Non-pigmented ciliary epithelial cell (primary cell): ENCODE measurements around the gene RNF40.

Experiments used
- DNase-seq: peaks from one replicate; pipeline ENCODE4 v3.0.0-alpha.2; 2010; ENCODE audit warnings: low read depth

The RNF40 gene

DNA sequence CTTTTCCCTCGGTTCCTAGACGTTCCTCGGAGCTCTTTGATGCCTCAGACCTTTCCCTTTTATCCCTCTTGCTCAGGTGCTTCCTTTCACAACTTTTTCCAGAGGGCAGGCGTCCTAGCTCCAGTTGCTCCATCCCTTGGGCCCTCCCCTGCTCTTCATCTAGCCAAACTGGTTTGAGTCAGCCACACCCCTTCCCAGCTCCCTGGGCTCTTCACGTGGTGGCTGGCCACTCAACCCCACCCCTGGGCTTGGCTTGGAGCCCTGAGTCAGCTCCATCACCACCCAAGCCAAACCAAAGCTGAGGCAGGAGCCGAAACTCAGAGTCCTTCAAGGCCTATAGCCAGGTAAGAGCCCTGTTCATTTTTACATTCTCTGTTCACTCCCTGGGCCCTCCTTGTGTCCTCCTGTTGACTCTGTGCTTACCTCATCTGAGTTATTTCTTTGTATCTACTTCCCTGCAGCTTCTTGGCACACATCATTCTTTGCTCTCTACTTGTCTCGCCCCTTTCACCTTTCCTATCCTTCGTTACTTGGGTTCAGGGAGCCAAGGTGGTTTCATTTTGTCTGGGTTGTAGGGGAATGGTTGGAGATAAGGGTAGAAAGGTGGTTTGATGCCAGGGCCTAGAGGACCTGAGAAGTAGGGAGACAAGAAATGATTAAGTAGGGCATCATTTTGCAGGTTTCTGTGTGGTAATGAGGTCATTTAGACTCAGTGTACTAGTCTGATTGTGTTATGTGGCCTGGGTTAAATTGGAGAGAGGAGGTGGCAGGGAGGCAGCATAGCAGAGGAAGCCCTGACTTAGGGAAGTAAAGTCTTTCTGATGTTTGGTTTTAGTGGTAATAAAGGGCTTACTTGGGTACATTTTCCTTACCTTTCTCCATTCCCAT, 21.5 kb upstream of the RNF40 start:
- DNase-seq: no peak

DNA sequence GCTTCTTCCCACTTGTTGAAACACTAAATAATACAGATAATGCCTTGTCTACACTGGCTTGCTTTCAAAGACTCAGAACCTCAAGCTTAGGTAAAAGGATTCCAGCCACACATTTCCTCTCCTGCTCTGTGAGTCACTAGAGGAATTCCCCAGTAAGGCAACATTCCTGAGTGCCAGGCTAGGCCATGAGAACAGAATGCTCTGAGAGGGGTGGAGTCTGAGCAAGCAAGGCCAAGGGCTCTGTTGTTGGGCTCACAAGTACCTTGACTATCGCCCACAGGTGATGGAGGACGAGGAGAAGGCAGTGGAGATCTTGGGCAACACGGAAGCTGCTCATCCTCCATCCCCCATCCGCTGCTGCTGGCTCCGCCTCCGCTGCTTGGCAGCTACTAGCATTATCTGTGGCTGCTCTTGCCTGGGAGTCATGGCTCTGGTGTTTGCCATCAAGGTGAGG, 20.6 kb upstream of the RNF40 start:
- DNase-seq: peak; percentile 83

DNA sequence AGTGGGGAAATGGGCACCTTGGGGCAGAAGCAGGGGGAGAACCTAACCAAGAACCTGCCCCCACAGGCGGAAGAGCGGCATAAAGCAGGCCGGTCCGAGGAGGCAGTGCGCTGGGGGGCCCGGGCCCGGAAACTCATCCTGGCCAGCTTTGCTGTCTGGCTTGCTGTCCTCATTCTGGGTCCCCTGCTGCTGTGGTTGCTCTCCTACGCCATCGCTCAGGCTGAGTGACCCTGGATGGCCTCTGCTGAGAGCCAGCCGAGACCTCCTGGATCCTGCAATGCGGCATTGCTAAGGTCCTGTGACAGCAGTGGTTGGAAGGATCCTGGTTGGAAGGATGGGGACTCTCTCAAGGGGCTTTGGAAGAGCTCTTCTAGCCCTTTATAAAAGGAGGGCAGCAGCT, 18.4 kb upstream of the RNF40 start:
- DNase-seq: no peak

DNA sequence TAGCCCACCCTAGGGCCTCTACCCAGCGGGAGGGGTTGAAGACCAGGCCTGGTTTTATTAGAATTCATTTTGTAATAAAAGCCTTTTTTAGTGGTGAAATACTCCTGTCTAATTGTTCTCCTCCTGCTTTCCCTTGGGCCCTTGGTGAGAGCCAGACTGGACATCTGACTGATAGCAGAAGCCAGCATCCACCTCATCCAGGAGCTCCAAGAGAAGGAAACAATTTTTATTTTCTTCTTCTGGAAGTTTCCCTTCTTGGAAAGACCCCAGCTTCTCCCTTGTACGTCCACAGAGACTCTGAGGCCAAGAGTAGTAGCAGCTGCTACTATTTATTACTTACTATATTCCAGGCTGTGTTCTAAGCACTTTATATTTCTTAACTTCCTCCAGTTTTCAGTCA, 17.9 kb upstream of the RNF40 start:
- no peak for DNase-seq

DNA sequence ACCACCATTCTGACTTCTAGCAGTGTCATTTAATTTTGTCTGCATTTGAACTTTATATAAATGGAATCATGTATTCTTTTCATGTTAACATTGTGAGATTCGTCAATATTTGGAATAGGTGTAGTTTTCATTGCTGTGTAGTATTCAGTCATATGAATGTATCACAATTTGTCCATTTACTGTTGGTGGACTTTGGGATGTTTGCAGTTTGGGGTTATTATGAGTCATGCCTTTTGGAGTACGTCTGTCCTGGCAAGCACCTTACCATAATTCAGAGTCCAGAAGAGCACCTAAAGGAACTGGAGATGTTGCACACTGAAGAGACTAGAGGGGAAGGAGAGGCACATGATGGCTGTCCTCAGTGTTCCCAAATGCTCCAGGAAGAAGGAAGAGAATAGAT, 17.0 kb upstream of the RNF40 start:
- no peak for DNase-seq

DNA sequence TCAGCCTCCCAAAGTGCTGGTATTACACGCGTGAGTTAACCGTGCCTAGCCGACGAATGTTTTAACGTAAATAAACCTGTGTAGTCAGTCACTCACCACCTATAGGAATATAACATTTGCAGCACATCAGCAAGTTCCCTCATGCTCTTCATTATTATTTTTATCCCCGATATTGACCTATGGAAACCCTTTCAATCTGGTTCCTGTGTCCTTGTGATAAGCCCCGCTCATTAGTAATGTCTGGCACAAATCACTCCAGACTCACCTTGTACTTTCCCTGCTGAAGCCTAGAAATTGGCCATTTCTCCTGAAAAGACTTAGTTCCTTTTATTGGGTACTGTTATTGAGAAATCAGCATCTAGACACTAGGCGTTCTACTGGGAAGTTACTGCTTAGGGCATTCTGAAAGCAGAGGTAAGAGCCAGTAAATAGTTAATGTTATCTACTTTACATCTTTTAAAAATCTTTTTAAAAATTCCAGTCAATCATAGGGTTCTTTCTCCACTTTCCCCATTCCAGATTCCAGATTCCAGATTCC, 15.4 kb upstream of the RNF40 start:
- no peak for DNase-seq

DNA sequence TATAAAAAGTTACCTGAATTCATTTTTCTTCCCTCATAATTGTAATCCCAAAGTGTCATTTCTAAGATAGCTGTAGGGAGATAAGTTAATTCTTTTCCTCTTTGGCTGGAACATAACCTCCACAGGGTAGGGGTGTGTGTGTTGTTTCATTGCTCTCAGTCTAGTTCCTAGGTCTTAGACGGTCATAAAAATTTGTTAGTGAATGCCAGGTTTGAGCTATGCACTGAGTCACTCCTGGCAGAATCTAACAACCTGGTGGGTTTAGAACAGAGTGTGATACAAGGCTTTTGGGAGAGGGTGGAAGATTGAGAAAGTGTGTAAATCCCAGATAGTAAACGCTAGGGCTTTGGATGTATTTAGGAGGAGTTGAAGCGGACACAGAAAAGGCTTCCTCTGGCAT, 14.8 kb upstream of the RNF40 start:
- DNase-seq: no peak

DNA sequence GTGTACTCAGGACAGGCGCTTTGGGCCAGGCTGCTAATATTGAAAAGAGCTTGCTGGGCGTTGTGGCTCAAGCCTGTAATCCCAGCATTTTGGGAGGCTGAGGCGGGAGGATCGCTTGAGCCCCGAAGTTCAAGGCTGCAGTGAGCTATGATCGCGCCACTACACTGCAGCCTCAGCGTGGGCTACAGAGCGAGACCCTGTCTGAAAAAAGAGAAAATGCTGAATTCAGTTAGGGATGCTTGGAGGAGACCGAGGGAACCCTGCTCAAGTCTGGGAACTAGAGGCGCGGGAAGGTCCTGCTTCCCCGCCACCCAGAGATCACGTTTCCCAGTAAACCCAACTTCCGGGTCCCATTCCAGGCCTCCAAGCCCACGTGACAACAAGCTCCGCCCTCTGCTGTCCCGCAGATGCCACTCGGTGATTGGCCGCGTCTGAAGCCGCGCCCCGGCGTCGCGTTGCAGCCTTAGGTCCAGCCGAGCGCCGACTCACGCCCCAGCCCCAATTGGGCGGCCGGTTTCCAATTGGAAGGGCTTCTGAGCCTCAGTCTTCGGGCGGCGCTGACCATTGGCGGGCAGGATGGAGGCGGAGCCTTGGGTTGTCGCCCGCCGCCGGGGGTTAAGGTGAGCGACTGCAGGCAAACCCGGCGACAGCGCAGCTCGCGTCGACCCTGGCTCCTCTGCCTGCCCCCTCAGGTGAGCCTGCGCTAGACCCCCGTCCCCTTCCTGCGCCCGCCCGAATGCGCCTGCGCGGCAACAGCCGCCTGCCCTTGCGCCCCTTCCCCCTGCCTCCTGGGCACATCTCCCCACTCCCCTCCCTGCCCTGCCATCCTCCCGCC, 14.1 kb upstream of the RNF40 start, which contains the start of gene PHKG2:
Gene PHKG2, plus strand, starts transcription at position 627 of the 835 bp plus-strand sequence. CDS start 396 bp downstream, outside the sequence.
- peak; percentile 94 for DNase-seq

DNA sequence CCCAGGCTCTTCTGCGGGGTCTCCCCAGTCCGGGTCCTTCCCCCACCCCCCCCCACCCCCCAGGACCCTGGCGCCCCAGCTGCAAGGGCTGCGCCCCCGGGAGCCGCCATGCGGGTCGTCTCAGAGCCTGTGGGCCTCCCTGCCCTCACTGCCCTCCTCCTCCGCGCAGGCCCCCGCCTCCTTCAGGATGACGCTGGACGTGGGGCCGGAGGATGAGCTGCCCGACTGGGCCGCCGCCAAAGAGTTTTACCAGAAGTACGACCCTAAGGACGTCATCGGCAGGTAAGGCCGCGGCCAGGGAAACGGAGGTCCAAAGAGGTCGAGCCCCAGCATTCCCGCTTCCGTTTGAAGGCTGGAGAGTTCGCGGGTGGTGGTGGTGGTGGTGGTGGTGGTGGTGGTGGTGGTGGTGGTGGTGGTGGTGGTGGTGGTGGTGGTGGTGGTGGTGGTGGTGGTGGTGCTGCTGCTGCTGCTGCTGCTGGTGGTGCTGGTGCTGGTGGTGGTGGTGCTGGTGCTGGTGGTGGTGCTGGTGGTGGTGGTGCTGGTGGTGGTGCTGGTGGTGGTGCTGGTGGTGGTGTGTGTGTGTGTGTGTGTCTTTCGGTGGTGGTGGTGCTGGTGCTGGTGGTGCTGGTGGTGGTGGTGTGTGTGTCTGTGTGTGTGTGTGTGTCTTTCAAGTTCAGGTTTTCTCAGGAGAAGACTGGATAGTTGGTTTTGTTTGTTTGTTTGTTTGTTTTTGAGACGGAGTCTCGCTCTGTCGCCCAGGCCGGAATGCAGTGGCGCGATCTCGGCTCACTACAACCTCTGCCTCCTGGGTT, 13.3 kb upstream of the RNF40 start:
- no peak for DNase-seq

DNA sequence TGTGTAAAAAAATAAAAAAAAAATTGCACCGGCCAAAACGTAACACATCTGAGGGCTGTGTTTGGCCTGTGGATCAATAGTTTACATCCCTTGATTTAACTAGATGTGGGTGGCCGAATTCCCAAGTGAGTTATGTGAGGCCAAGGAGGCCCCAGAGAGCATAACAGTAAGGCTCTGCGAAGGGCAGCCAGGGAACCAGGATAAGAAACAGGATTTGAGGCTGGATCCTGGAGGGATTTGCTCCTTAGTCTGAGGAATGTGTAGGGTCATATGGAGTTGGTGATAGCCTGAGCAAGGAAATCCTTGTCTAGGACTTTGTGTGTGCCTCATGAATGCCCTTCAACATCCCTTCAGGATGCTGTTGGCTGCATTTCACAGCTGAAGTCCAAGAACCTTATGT, 11.9 kb upstream of the RNF40 start:
- no peak for DNase-seq

DNA sequence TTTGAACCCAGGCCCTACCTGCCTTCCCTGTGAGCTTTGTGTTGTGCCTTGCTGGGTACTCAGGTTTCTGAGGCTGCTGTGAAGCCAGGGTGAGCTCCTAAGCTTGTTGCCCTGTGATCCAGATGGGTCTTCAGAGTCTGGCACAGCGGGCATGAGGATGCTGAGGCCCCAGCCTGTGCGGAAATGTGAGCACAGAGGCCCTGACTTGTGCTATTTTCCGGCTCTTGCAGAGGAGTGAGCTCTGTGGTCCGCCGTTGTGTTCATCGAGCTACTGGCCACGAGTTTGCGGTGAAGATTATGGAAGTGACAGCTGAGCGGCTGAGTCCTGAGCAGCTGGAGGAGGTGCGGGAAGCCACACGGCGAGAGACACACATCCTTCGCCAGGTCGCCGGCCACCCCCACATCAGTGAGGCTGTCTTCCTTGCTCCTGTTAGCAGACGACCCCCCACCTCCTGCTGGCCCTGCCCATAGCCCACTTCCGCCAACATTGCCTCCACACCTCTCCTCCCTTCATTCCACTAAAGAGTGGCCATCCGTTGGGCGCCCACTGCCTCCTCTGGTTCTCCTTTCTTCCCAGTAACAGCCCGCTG, 11.2 kb upstream of the RNF40 start:
- no peak for DNase-seq

DNA sequence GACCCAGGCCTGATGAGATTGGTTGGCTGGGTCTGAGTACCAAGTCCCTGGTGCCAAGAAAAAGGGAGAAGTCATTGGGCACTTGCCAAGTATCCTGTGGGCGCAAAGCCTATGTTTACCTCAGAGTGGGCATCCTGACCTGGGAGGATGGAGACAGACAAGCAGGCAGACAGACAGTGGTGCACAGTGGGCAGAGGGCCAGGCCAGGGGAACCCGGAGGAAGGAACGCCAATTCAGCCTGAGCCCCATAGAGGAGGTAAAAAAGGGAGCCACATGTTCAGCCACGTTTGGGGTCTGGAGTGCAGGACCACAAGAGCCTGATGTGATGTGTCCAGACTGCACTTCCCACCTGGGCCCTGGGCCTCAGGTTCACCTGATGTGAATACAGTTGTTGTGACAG, 8.5 kb upstream of the RNF40 start:
- no peak for DNase-seq

DNA sequence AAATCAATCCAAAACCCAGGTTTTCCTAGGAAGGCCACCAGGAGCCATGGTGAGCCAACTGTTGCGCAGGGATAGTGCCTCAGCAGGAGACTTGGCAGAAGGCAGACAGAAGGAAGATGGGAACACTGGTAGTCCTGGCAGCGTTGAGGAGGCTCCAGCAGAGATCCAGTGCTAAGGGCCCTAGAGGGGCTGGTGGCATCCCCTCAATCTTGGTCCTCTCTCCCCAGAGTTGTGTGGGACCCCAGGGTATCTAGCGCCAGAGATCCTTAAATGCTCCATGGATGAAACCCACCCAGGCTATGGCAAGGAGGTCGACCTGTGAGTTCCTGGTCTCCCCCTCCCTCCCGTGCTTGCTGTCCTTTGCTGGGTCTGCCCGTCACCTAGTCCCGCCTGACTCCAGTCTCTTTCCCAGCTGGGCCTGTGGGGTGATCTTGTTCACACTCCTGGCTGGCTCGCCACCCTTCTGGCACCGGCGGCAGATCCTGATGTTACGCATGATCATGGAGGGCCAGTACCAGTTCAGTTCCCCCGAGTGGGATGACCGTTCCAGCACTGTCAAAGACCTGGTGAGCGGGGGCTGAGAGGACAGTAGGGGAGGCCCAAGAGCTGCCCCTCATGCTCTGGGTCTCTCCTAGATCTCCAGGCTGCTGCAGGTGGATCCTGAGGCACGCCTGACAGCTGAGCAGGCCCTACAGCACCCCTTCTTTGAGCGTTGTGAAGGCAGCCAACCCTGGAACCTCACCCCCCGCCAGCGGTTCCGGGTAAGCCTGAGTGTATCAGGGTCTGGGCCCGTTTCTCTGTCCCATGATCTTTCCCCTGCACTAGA, 6.0 kb upstream of the RNF40 start:
- DNase-seq: no peak

DNA sequence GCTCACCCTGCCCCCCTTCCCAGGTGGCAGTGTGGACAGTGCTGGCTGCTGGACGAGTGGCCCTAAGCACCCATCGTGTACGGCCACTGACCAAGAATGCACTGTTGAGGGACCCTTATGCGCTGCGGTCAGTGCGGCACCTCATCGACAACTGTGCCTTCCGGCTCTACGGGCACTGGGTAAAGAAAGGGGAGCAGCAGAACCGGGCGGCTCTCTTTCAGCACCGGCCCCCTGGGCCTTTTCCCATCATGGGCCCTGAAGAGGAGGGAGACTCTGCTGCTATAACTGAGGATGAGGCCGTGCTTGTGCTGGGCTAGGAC, 5.4 kb upstream of the RNF40 start:
- no peak for DNase-seq

DNA sequence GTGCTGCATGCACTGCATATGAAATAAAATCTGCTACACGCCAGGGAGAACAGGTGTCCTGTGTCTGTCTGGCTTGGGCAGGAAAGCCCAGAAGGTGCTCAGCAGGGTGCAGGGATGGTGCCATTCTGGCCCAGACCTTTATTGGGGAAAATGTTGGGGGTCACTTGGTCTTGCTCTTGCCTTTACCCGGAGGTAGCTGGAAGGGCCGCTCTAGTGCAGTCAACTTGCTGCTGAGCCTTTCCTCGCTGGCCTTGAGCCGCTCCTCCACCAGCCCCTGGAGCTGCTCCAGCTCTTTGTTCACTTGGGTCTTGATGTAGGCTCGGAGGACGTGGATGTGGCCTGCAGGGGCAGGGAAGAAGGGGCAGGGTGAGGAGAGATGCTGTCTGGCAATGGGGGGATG, 4.8 kb upstream of the RNF40 start:
- DNase-seq: no peak

DNA sequence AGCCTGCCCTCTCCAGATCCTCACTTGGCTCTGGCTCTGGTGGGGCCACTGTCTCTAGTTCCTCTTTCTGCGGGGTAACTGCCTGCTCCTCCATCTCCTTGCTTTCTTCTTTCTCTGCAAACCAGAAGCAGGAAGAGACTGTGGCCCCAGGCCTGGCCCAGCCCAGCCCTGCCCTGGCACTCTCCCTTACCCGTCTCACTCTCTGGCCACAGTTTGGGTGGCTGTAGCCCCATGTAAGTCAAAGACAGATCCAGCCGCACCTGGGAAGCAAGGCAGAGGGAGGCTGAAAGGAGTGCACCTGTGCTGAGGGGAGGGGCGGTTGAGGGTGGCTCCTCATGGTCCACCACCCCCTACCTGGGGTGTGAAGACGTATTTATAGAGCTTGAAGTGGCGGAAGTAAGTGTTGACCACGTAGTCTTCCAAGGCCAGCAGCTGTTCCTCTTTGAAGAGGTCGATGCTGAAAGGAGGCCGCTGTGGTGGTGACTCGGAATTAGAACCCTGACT, 3.1 kb upstream of the RNF40 start:
- no peak for DNase-seq

DNA sequence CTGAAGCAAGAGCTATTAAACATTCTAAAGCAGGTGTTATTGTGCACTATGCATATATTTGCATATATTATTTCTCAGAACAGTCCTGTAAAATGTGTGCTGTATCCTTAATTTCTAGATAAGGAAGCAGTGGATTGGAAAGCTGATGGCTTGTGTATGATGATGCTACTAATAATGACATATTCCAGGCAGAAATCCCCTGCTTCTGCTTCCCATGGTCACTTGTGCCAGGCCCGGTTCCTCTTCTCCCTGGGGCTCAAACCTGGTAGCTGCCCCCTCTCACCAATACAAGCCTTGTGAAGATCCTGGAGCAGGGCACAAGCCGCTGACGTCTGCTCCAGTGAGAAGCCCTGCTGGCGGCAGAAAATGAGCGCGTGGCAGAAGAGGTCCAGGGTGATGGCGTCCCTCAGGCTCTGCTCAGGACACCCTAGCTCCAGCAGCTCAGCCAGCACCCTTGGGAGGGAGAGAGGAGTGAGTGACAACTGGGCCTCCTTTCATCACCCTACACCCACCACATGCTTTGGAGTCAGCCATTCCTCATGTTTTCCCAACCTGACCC, 2.0 kb upstream of the RNF40 start:
- DNase-seq: no peak

DNA sequence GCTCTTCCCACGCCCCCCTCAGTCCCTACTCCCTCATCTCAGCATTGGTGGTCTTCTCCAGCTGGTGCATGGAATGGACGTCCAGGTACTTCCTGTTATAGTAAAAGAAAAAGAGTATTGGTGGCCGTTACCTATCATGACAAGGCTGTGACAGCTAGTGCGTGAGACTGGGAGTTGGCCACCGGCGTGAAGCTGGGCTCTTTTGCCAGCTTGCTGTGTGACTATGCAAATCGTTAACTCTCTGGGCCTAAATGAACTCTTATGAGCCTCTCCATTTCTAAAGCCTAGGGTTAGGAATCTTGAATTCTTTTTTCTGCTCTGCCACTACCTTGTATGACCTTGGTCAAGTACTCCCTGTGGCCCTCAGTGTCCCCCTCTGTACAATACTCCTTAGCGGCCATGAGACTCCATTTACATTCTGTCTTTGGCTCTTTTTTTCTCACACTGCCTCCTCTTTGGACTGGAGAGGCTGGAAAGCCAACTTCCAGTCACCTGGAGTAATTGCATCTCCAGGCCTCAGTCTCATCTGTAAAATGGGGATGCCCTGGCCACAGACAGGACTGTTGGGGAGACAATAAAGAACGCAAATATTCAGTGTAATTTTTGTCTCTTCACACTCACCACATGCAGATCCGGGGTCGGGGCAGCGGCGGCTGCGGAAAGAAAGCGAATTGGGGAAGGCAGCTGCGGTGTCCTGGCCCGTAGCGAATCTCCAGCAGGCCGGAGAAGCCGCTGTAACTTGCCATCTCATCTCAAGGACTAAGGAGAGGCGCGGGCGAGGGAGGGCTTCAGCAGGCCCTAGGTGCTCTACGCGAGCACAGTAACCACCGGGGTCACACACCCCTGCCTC, 1.3 kb upstream of the RNF40 start:
- no peak for DNase-seq

DNA sequence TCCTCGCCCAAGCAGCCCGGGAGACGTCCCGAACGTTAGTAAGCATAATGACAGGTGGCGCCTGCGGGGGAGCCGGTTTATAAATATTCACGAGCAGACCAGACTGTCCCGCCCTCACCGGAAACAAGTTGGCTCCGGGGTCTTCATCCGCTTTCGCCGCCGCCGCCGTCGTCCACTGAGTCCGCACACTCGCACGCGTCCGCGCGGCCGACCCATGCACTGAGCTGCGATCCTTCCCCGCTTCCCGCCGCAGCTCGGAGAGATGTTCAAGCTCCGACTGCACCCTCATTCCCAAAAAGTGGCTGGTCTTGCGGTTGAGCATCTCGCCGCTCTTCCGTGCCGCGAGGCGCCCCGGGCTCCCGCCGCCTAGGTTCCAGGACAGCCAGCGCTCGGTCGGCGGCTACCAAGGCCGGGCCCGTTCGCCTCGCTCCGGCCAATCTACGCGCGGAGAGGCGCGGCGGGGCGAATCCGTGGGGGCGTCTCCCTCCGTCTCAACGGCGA, 645 bp upstream of the RNF40 start:
- no peak for DNase-seq
